ENCODE measurements around the gene ZYG11A.

ZYG11A gene

GRCh38 chr1:52904927-52905698 is 62.6 kb downstream of the ZYG11A start:
- TF ChIP-seq, protein P1, sequence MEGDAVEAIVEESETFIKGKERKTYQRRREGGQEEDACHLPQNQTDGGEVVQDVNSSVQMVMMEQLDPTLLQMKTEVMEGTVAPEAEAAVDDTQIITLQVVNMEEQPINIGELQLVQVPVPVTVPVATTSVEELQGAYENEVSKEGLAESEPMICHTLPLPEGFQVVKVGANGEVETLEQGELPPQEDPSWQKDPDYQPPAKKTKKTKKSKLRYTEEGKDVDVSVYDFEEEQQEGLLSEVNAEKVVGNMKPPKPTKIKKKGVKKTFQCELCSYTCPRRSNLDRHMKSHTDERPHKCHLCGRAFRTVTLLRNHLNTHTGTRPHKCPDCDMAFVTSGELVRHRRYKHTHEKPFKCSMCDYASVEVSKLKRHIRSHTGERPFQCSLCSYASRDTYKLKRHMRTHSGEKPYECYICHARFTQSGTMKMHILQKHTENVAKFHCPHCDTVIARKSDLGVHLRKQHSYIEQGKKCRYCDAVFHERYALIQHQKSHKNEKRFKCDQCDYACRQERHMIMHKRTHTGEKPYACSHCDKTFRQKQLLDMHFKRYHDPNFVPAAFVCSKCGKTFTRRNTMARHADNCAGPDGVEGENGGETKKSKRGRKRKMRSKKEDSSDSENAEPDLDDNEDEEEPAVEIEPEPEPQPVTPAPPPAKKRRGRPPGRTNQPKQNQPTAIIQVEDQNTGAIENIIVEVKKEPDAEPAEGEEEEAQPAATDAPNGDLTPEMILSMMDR (IDR thresholded peaks at IDR 0.05; ENCODE audit: low read depth, low read length) = peak; percentile 37
- no peak for DNase-seq (ENCODE audit: extremely low read depth, low read depth)

DNA sequence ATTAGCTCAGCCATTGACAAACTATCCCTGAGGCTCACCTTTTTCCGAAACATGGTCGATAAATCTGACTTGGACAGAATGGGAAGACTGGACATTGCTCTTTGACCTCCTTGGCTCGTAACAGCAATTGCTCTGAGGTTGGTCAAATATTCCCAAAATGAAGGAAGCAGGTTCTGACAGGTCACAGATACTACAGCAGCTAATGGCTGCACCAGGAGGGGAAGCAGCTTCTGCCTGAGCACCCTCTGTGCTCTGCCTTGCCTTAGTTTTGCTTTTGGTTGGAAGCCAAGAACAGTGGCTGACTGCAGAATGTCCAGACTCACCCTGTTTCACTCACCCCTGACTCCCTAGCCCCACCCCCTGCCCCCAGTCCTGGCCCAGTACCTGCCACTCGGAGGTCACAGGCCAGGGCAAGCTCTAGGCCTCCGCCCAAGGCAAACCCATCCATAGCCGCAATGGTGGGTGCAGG is 63.6 kb downstream of the ZYG11A start:
- no peak for DNase-seq (ENCODE audit: extremely low read depth, low read depth)
- TF ChIP-seq, protein P1 (IDR thresholded peaks at IDR 0.05; ENCODE audit: low read depth, low read length) = no peak

GRCh38 chr1:52907068-52907811 is 64.7 kb downstream of the ZYG11A start:
- TF ChIP-seq, protein P1 (IDR thresholded peaks at IDR 0.05; ENCODE audit: low read depth, low read length) = no peak
- DNase-seq (ENCODE audit: extremely low read depth, low read depth) = no peak

DNA sequence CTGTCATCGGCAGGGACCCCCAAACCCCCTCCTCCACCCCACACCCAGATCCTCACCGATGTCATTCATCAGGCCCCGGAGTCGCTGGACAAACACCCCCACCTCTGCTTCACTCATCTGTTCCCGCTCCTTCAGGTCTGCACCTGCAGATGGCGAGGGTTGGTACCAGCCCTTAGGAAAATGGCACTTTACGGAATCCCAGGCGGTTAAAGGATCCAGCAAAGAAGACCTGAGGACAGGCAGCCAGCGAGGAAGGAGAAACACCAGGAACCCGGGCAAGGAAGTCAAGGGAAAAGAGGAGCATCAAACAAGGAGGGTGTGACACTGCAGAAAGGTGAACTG is 65.2 kb downstream of the ZYG11A start:
- DNase-seq (ENCODE audit: extremely low read depth, low read depth) = no peak
- TF ChIP-seq, protein P1 (IDR thresholded peaks at IDR 0.05; ENCODE audit: low read depth, low read length) = no peak

GRCh38 chr1:52911541-52911940 is 69.0 kb downstream of the ZYG11A start:
- no peak for DNase-seq (ENCODE audit: extremely low read depth, low read depth)
- TF ChIP-seq, protein P1 (IDR thresholded peaks at IDR 0.05; ENCODE audit: low read depth, low read length) = no peak

DNA sequence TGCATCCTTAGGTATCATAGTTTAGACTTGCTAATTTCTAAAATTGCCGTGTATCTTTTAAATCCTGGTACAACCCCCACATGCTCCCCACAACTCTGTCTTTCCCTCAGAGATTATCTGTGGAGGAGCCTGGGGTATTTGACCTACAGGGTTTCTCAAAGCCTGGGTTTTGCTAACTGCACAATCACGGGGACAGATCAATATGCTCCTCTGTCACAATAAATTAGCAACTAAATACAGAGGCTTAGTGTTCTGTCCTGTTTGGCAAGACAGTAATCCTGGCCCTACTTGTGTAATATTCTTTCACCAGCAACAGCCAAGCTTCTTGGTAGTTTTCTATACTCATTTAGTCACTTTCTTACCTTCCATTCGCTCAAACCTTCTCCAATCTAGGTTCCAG is 70.5 kb downstream of the ZYG11A start:
- TF ChIP-seq, protein P1 (IDR thresholded peaks at IDR 0.05; ENCODE audit: low read depth, low read length) = no peak
- no peak for DNase-seq (ENCODE audit: extremely low read depth, low read depth)

- TF ChIP-seq, protein P1 (IDR thresholded peaks at IDR 0.05; ENCODE audit: low read depth, low read length) = no peak
- DNase-seq (ENCODE audit: extremely low read depth, low read depth) = no peak
Observed at GRCh38 chr1:52913537-52913936, 71.0 kb downstream of the ZYG11A start.

Measured in AG09319 (cell line).